Panc1 (cell line): ENCODE measurements around the gene UBXN11.

Experiments used
- CTCF ChIP-seq: fragments of 450-650 bp; IDR thresholded peaks from 2 replicates; pipeline ENCODE4 v1.5.1; 2017; ENCODE audit warnings: mild to moderate bottlenecking
- POLR2AphosphoS5 ChIP-seq: IDR thresholded peaks from 2 replicates; pipeline ENCODE4 v1.6.1; 2012; ENCODE audit warnings: mild to moderate bottlenecking, low read depth, low read length, moderate library complexity
- SIN3A ChIP-seq: IDR thresholded peaks from 2 replicates; pipeline ENCODE4 v1.6.1; 2012; ENCODE audit warnings: low read depth, mild to moderate bottlenecking, low read length, moderate library complexity, borderline replicate concordance; ENCODE audit not compliant: insufficient read depth

- TF ChIP-seq CTCF: peak; percentile 95
- peak; percentile 99 for TF ChIP-seq POLR2AphosphoS5
- peak; percentile 83; the same call in 1 of the 2 replicates for TF ChIP-seq SIN3A
Observed at GRCh38 chr1:26233903-26234643, 72.4 kb downstream of the UBXN11 start, which contains the start of gene CEP85.
